ENCODE results near the gene C22orf39.

GRCh38 chr22:19406281-19406811 is 41.2 kb downstream of the C22orf39 start:
- TF ChIP-seq POLR2AphosphoS5 (IDR thresholded peaks at IDR 0.05), result no peak
- no peak for TF ChIP-seq CTCF (IDR thresholded peaks at IDR 0.05)
- no peak for TF ChIP-seq POLR2A (IDR thresholded peaks at IDR 0.05)

Measured in breast epithelium (tissue), 3 donors.